Natural killer cell (primary cell): ENCODE measurements around the gene LSM14A. TPM values are rescaled to one million over a fixed set of nuclear protein-coding genes. Genes with fewer than 3 reads are reported as not detected.
A peak's percentile ranks its signal among the peaks of the same experiment; 100 is the strongest.

Experiments used
- ATAC-seq, 3 donors: fragments of 150-1000 bp in 2 of 3; fragments of 200-7000 bp in 1 of 3; cut with Tn5 transposase; 1 replicate in 1 of 3; 2 replicates in 2 of 3; pipeline ENCODE4 v1.10.0; 2021; ENCODE audit warnings: mild to moderate bottlenecking in 2 of 3, moderate library complexity in 2 of 3
- DNase-seq, 2 donors: peaks; one replicate each; pipeline versions ENCODE4 v3.0.0 to v3.0.0-alpha.2; 2013 to 2021; ENCODE audit warnings: mixed read lengths in 1 of 2
- H3K27ac ChIP-seq: one replicate; pipeline ENCODE4 v1.5.1; 2013; ENCODE audit warnings: mild to moderate bottlenecking, low read length
- H3K27me3 ChIP-seq: one replicate; pipeline ENCODE4 v1.6.1; 2013; ENCODE audit warnings: low read length; ENCODE audit not compliant: control insufficient read depth, insufficient read depth
- H3K36me3 ChIP-seq: one replicate; pipeline ENCODE4 v1.6.1; 2013; ENCODE audit warnings: low read length; ENCODE audit not compliant: control insufficient read depth, insufficient read depth
- H3K4me1 ChIP-seq: one replicate; pipeline ENCODE4 v1.6.1; 2013; ENCODE audit warnings: low read length; ENCODE audit not compliant: control insufficient read depth, insufficient read depth
- H3K4me3 ChIP-seq: one replicate; pipeline ENCODE4 v1.5.1; 2013; ENCODE audit warnings: low read length
- H3K9me3 ChIP-seq: one replicate; pipeline ENCODE4 v1.6.1; 2013; ENCODE audit warnings: low read length; ENCODE audit not compliant: control insufficient read depth, insufficient read depth
- H3K27ac Mint-ChIP-seq, 2 donors: one replicate each; pipeline ENCODE4 v1.8.0; 2022; ENCODE audit warnings: mild to moderate bottlenecking in 2 of 2, mixed read lengths in 2 of 2, moderate library complexity in 1 of 2
- H3K27me3 Mint-ChIP-seq, 2 donors: one replicate each; pipeline ENCODE4 v1.8.0; 2022; ENCODE audit warnings: low read depth in 2 of 2, mixed read lengths in 2 of 2
- H3K36me3 Mint-ChIP-seq: one replicate; pipeline ENCODE4 v1.8.0; 2022; ENCODE audit warnings: mixed read lengths
- H3K4me1 Mint-ChIP-seq, 2 donors: one replicate each; pipeline ENCODE4 v1.8.0; 2022; ENCODE audit warnings: mixed read lengths in 2 of 2
- H3K4me3 Mint-ChIP-seq: one replicate; pipeline ENCODE4 v1.8.0; 2022; ENCODE audit warnings: mild to moderate bottlenecking, moderate library complexity, mixed read lengths
- H3K9me3 Mint-ChIP-seq, 2 donors: one replicate each; pipeline ENCODE4 v1.8.0; 2022; ENCODE audit warnings: mixed read lengths in 2 of 2
- CTCF ChIP-seq: fragments of 200-600 bp; IDR thresholded peaks from one replicate; pipeline ENCODE4 v1.8.0; 2022; ENCODE audit warnings: antibody characterized with exemption
- WGBS: methylation state at CpG from one replicate; pipeline ENCODE4 v1.1.7; 2013; ENCODE audit warnings: missing lambda C conversion rate; ENCODE audit not compliant: insufficient coverage; 5-methylcytosine and 5-hydroxymethylcytosine counted together
- intact Hi-C: fragments of 100-400 bp; cut with micrococcal nuclease; formaldehyde crosslinking; loops from one replicate; pipeline ENCODE4 v1.14.2; 2022
- total RNA-seq, 4 donors: library from RNA; stranded (reverse); fragments of 120-200 nt in 1 of 4; gene quantifications; one replicate each; pipeline versions ENCODE4 v1.2.3 to v1.2.4, GENCODE V29; 2013 to 2022

Gene LSM14A
- total RNA-seq, 3 donors from 2014 or later (not counting 1 experiment from before 2014, with no cell fraction given): 201 to 246 (median 202) TPM

- intact Hi-C loops: no loop called here
- no peak overlapping the region for H3K4me3 Mint-ChIP-seq
- no peak overlapping the region for H3K27ac Mint-ChIP-seq
These were observed 100.8 kb downstream of the LSM14A start for GRCh38 chr19:34273121-34273520.

GRCh38 chr19:34274284-34274826 lies 102.1 kb downstream of the LSM14A start:
- no peak overlapping the region for H3K4me3 Mint-ChIP-seq
- no peak overlapping the region for H3K27ac ChIP-seq

More at GRCh38 chr19:34273121-34273520, 100.8 kb downstream of the LSM14A start:
- Histone ChIP-seq H3K9me3 (no peaks in the 10 kb centered on the region), H3K36me3 (no peaks in the 10 kb centered on the region), H3K4me1 (peaks cover 34% of the 10 kb centered on the region), H3K27me3 (no peaks in the 10 kb centered on the region), H3K4me3 (no peak overlapping the region), H3K27ac (peak overlapping the region; percentile 43)
- H3K27me3 Mint-ChIP-seq: no peaks in the 10 kb centered on the region
- TF ChIP-seq CTCF: no peak
- peaks cover 32 to 53% of the 10 kb centered on the region in 2 donors for H3K4me1 Mint-ChIP-seq
- H3K36me3 Mint-ChIP-seq: no peaks in the 10 kb centered on the region
- DNase-seq: no peak
- no peaks in the 10 kb centered on the region for H3K9me3 Mint-ChIP-seq
- no peak for ATAC-seq
- 100% methylated on average over 2 of the region's 4 CpGs for WGBS

GRCh38 chr19:34274827-34275625 lies 102.7 kb downstream of the LSM14A start:
- no peak overlapping the region for H3K27ac Mint-ChIP-seq

More at GRCh38 chr19:34274284-34274826, 102.1 kb downstream of the LSM14A start:
- no peaks in the 10 kb centered on the region for H3K9me3 ChIP-seq
- Mint-ChIP-seq H3K27me3 (no peaks in the 10 kb centered on the region), H3K9me3 (no peaks in the 10 kb centered on the region), H3K27ac (no peak overlapping the region), H3K36me3 (no peaks in the 10 kb centered on the region), H3K4me1 (peaks cover 24 to 44% of the 10 kb centered on the region in 2 donors)
- intact Hi-C loops: no loop called here
- H3K4me1 ChIP-seq: peaks cover 30% of the 10 kb centered on the region
- no peaks in the 10 kb centered on the region for H3K36me3 ChIP-seq
- ATAC-seq: no peak
- no peak overlapping the region for H3K4me3 ChIP-seq
- WGBS: 95% methylated on average over 7 of the region's 7 CpGs
- DNase-seq: no peak
- H3K27me3 ChIP-seq: no peaks in the 10 kb centered on the region
- no peak for TF ChIP-seq CTCF

More at GRCh38 chr19:34274827-34275625, 102.7 kb downstream of the LSM14A start:
- intact Hi-C loops: no loop called here
- no peaks in the 10 kb centered on the region for H3K9me3 Mint-ChIP-seq
- Histone ChIP-seq H3K27ac (no peak overlapping the region), H3K27me3 (no peaks in the 10 kb centered on the region), H3K4me3 (no peak overlapping the region), H3K9me3 (no peaks in the 10 kb centered on the region), H3K4me1 (peaks cover 23% of the 10 kb centered on the region), H3K36me3 (no peaks in the 10 kb centered on the region)
- no peaks in the 10 kb centered on the region for H3K36me3 Mint-ChIP-seq
- peaks cover 18 to 37% of the 10 kb centered on the region in 2 donors for H3K4me1 Mint-ChIP-seq
- H3K4me3 Mint-ChIP-seq: no peak overlapping the region
- DNase-seq: no peak
- ATAC-seq: no peak
- H3K27me3 Mint-ChIP-seq: no peaks in the 10 kb centered on the region
- no peak for TF ChIP-seq CTCF
- 91% methylated on average over 2 of the region's 4 CpGs for WGBS
